H1 (cell line): ENCODE results near the gene OR9G4. TPM values are rescaled to one million over a fixed set of nuclear protein-coding genes. Genes with fewer than 3 reads are reported as not detected.

ENCODE experiments used
- CBX5 ChIP-seq: fragments of 300-800, 300-1000 bp; sonication (generic); IDR thresholded peaks from 2 replicates; pipeline ENCODE4 v1.7.1; 2016; ENCODE audit warnings: antibody characterized with exemption, low read length, low read depth
- CHD2 ChIP-seq: IDR thresholded peaks from 2 replicates; pipeline ENCODE4 v1.6.1; 2012; ENCODE audit warnings: low read length, improper control_type of control experiment
- FOSL1 ChIP-seq: IDR thresholded peaks from 2 replicates; pipeline ENCODE4 v1.6.1; 2011; ENCODE audit warnings: mild to moderate bottlenecking, low read depth, low read length, moderate library complexity; ENCODE audit not compliant: insufficient read depth
- PHF8 ChIP-seq: fragments of 200-600 bp; sonication (generic); conservative IDR thresholded peaks from 2 replicates; pipeline ENCODE4 v1.7.1; 2012; ENCODE audit warnings: low read depth, mild to moderate bottlenecking, inconsistent platforms, low read length, moderate library complexity
- RNF2 ChIP-seq: fragments of 200-900, 300-1000 bp; sonication (generic); IDR thresholded peaks from 2 replicates; pipeline ENCODE4 v1.7.1; 2016; ENCODE audit warnings: borderline replicate concordance, low read depth, mild to moderate bottlenecking, antibody characterized with exemption, low read length; ENCODE audit not compliant: poor library complexity, severe bottlenecking; ENCODE audit errors: missing control alignments
- polyA plus RNA-seq, 7 experiments: library from polyadenylated mRNA; depleted of rRNA in 3 of 7; stranded (reverse) in 5 of 7; unstranded in 2 of 7; fragments of >200 nt in 5 of 7; fragments of 200-250 nt in 2 of 7; gene quantifications; 1 replicate in 5 of 7; 2 replicates in 1 of 7; 4 replicates in 1 of 7; pipeline versions ENCODE4 v1.2.1 to v1.2.3, GENCODE V29; 2011 to 2013; ENCODE audit warnings: missing spikeins in 2 of 7, mixed read lengths in 2 of 7
- total RNA-seq: library from RNA; stranded (reverse); fragmentation: NEBNext Ultra II Directional; extraction: Animal tissue kit (Norgen Biotek cat#: 25700); gene quantifications from 2 replicates; pipeline ENCODE4 v1.2.1, GENCODE V29; 2021

The OR9G4 gene
- total and polyA plus RNA-seq, 2 of the 8 experiments (the other 6 are each of a cell fraction or from before 2014, with no cell fraction given) = not detected

- TF ChIP-seq CBX5 (no peak), PHF8 (no peak), FOSL1 (no peak), RNF2 (no peak), CHD2 (no peak)
- TF ChIP-seq, all 59 proteins: peak for 0
Observed at GRCh38 chr11:56698795-56699194, 49.7 kb downstream of the OR9G4 start, which contains the start of gene OR9G1 (continued).
